Osteoblast (primary cell): ENCODE measurements around the gene ZNF792. TPM values are rescaled to one million over a fixed set of nuclear protein-coding genes. Genes with fewer than 3 reads are reported as not detected.

ENCODE experiments used
- DNase-seq: peaks from one replicate; pipeline ENCODE4 v3.0.0; 2011; ENCODE audit warnings: low spot score, mixed read lengths; ENCODE audit not compliant: insufficient read length; ENCODE audit errors: missing footprints
- H2AFZ ChIP-seq: 2 replicates; pipeline ENCODE4 v1.6.0; 2011; ENCODE audit warnings: mild to moderate bottlenecking, low read length
- H3K27ac ChIP-seq: 2 replicates; pipeline ENCODE4 v1.5.1; 2011; ENCODE audit warnings: mild to moderate bottlenecking, low read depth, low read length, moderate library complexity
- H3K27me3 ChIP-seq: 2 replicates; pipeline ENCODE4 v1.6.0; 2012; ENCODE audit warnings: mild to moderate bottlenecking, control low read depth, inconsistent platforms, low read length, moderate library complexity; ENCODE audit not compliant: insufficient read depth
- H3K36me3 ChIP-seq: 2 replicates; pipeline ENCODE4 v1.5.1; 2011; ENCODE audit warnings: mild to moderate bottlenecking, low read length, control low read depth, moderate library complexity; ENCODE audit not compliant: insufficient read depth
- H3K4me1 ChIP-seq: 2 replicates; pipeline ENCODE4 v1.5.1; 2011; ENCODE audit warnings: mild to moderate bottlenecking, low read length, control low read depth, moderate library complexity; ENCODE audit not compliant: insufficient read depth
- H3K4me2 ChIP-seq: 2 replicates; pipeline ENCODE4 v1.6.0; 2011; ENCODE audit warnings: mild to moderate bottlenecking, low read length; ENCODE audit not compliant: insufficient read depth
- H3K4me3 ChIP-seq: fragments of 200-600 bp; sonication (generic); 3 replicates; pipeline ENCODE4 v1.5.1; 2012; ENCODE audit warnings: mild to moderate bottlenecking, low read length, inconsistent platforms; ENCODE audit not compliant: insufficient read depth
- H3K79me2 ChIP-seq: 2 replicates; pipeline ENCODE4 v1.6.0; 2012; ENCODE audit warnings: mild to moderate bottlenecking, low read length, control low read depth, inconsistent platforms; ENCODE audit not compliant: insufficient read depth
- H3K9me3 ChIP-seq: 2 replicates; pipeline ENCODE4 v1.5.1; 2011; ENCODE audit warnings: low read depth, low read length, control low read depth
- H4K20me1 ChIP-seq: 2 replicates; pipeline ENCODE4 v1.6.0; 2012; ENCODE audit warnings: mild to moderate bottlenecking, low read length, control low read depth; ENCODE audit not compliant: insufficient read depth
- CTCF ChIP-seq: IDR thresholded peaks from 2 replicates; pipeline ENCODE4 v1.5.1; 2011; ENCODE audit warnings: mild to moderate bottlenecking, low read depth, low read length, moderate library complexity; ENCODE audit errors: extremely low read depth
- total RNA-seq: library from RNA; depleted of rRNA; stranded (reverse); fragments of >200 nt; gene quantifications from 2 replicates; pipeline ENCODE4 v1.2.3, GENCODE V29; 2012

The ZNF792 gene
- total RNA-seq, result 6.2 TPM in 2 replicates

GRCh38 chr19:34963573-34964406 lies at the start of gene ZNF792:
TSS of gene ZNF792 (minus strand) at chr19:34964229. CDS start at chr19:34963662, 567 bp downstream.
- Histone ChIP-seq H3K9me3 (peaks cover 6% of the 10 kb centered on the region), H4K20me1 (peaks cover 5% of the 10 kb centered on the region), H3K4me3 (peak within 1 kb of the TSS; percentile 86), H3K36me3 (peaks cover 11% of the 10 kb centered on the region), H3K79me2 (peaks cover 15% of the 10 kb centered on the region), H3K27me3 (no peaks in the 10 kb centered on the region), H3K4me2 (peak within 1 kb of the TSS; percentile 90), H2AFZ (peak within 1 kb of the TSS; percentile 88), H3K27ac (no peak within 1 kb of the TSS), H3K4me1 (peaks cover 8% of the 10 kb centered on the region)
- DNase-seq, result peak; percentile 95
- TF ChIP-seq CTCF, result no peak

- TF ChIP-seq CTCF, result peak; percentile 83
- Histone ChIP-seq H3K79me2 (no peaks in the 10 kb centered on the region), H3K36me3 (peaks cover 60% of the 10 kb centered on the region), H3K27me3 (no peaks in the 10 kb centered on the region), H3K27ac (no peak overlapping the region), H3K4me3 (no peak overlapping the region), H3K4me2 (no peak overlapping the region), H4K20me1 (peaks cover 9% of the 10 kb centered on the region), H2AFZ (no peak overlapping the region), H3K4me1 (no peaks in the 10 kb centered on the region), H3K9me3 (no peaks in the 10 kb centered on the region)
- DNase-seq, result peak; percentile 98
Observed at GRCh38 chr19:35013041-35013819, 49.2 kb upstream of the ZNF792 start.

- H3K36me3 ChIP-seq, result peaks cover 50% of the 10 kb centered on the region
Observed at GRCh38 chr19:35011737-35012682, 48.0 kb upstream of the ZNF792 start.

More at GRCh38 chr19:35011737-35012682, 48.0 kb upstream of the ZNF792 start:
- Histone ChIP-seq H3K79me2 (peaks cover 3% of the 10 kb centered on the region), H2AFZ (no peak overlapping the region), H3K4me2 (no peak overlapping the region), H4K20me1 (peaks cover 10% of the 10 kb centered on the region), H3K27ac (no peak overlapping the region), H3K4me3 (no peak overlapping the region), H3K27me3 (no peaks in the 10 kb centered on the region), H3K9me3 (no peaks in the 10 kb centered on the region), H3K4me1 (no peaks in the 10 kb centered on the region)
- no peak for TF ChIP-seq CTCF
- peak; percentile 51 for DNase-seq
